Heart right ventricle (tissue), 16 donors: Measurements from ENCODE around the gene DBP. TPM values are rescaled to one million over a fixed set of nuclear protein-coding genes. Genes with fewer than 3 reads are reported as not detected.

Experiments
- ATAC-seq, 8 donors: fragments of 200-7000 bp; cut with Tn5 transposase; one replicate each; pipeline ENCODE4 v1.9.1; 2020; ENCODE audit warnings: mild to moderate bottlenecking in 8 of 8, moderate library complexity in 8 of 8, moderate number of reproducible peaks in 1 of 8
- DNase-seq, 2 donors: peaks; one replicate each; pipeline ENCODE4 v3.0.0-alpha.2; 2020
- H3K27ac ChIP-seq, 10 donors: fragments of 200-600 bp; sonication (generic) in 2 of 10; one replicate each; pipeline versions ENCODE4 v1.5.0 to v1.8.0; 2020 to 2022; ENCODE audit warnings: mild to moderate bottlenecking in 3 of 10
- H3K27me3 ChIP-seq, 7 donors: fragments of 200-600 bp; one replicate each; pipeline ENCODE4 v1.8.0; 2021 to 2022; ENCODE audit warnings: mild to moderate bottlenecking in 2 of 7
- H3K36me3 ChIP-seq, 9 donors: fragments of 200-600 bp; sonication (generic) in 1 of 9; one replicate each; pipeline versions ENCODE4 v1.5.0 to v1.8.0; 2020 to 2022; ENCODE audit warnings: mild to moderate bottlenecking in 2 of 9
- H3K4me1 ChIP-seq, 9 donors: fragments of 200-600 bp; sonication (generic) in 1 of 9; one replicate each; pipeline versions ENCODE4 v1.5.0 to v1.8.0; 2020 to 2022; ENCODE audit warnings: mild to moderate bottlenecking in 4 of 9
- H3K4me3 ChIP-seq, 10 donors: fragments of 200-600 bp; sonication (generic) in 2 of 10; one replicate each; pipeline versions ENCODE4 v1.5.0 to v1.8.0; 2020 to 2022; ENCODE audit warnings: mild to moderate bottlenecking in 7 of 10, moderate library complexity in 2 of 10
- H3K9me3 ChIP-seq, 11 donors: fragments of 200-600 bp in 10 of 11; sonication (generic) in 2 of 11; one replicate each; pipeline versions ENCODE4 v1.5.0 to v1.8.0; 2013 to 2022; ENCODE audit warnings: mild to moderate bottlenecking in 2 of 11, control low read depth in 1 of 11, moderate library complexity in 1 of 11
- WGBS, 2 donors: extraction: QIAGEN DNeasy Blood & Tissue Kit; methylation state at CpG; one replicate each; pipeline ENCODE4 v1.1.7; 2013; ENCODE audit warnings: inconsistent platforms in 1 of 2; 5-methylcytosine and 5-hydroxymethylcytosine counted together
- intact Hi-C, 10 donors: fragments of 100-400 bp; cut with DNase I; formaldehyde crosslinking; loops; one replicate each; pipeline versions ENCODE4 v1.11.1 to v1.14.2; 2022
- polyA plus RNA-seq, 2 donors: library from polyadenylated mRNA; stranded (reverse); fragments of 200-250 nt; gene quantifications; one replicate each; pipeline ENCODE4 v1.2.3, GENCODE V29; 2013
- total RNA-seq, 10 donors: library from RNA; stranded (reverse); fragmentation: NEBNext Ultra II Directional in 3 of 10; extraction: Animal tissue kit (Norgen Biotek cat#: 25700) in 3 of 10; gene quantifications; one replicate each; pipeline versions ENCODE4 v1.2.1 to v1.2.4, GENCODE V29; 2021 to 2023
- TF ChIP-seq, protein P1 (sequence below), 9 donors: fragments of 200-600 bp; sonication (generic) in 2 of 9; IDR thresholded peaks; one replicate each; pipeline versions ENCODE4 v1.5.0 to v1.8.0; 2021 to 2022; ENCODE audit warnings: antibody characterized with exemption in 9 of 9, mild to moderate bottlenecking in 5 of 9, moderate library complexity in 1 of 9
- donor health status: Arrhythmogenic right ventricular cardiomyopathy.
- donor health status: ischemic (EF 13 %, LVEDD 7.1; RV severe dilation, severe dysfunction).
- donor health status: healthy with polysubstance abuse.
- donor health status: DM: no; HTN: yes; CAD: no.
- donor health status: DM: no; HTN: no; CAD: no.
- donor health status: ischemic (EF 25% LVEDD 6.9; RV normal size, moderate dysfunction).
- donor health status: ischemic (EF 25% LVEDD 5.7; RV mildly dilated, moderate dysfunction).
- donor health status: healthy.
- donor health status: DM: yes; HTN: yes; CAD: no.
- donor health status: Ischemic cardiomyopathy.
- donor health status: ischemic (EF 35%, LVEDD 5.7; RV mildly dilated, moderate dysfunction).
- donor health status: nonischemic (EF 11% LVEDD 7.7; RV severe dilation, severe dysfunction).
- donor health status: DM: yes; HTN: yes; CAD: no.
- donor health status: PGD.
- donor health status: ischemic (EF 29% LVEDD 5.4; RV normal size, mild dysfunction).
- donor health status: nonischemic (EF 23%, LVEDD 6.1; RV moderate dilation, normal function).

Gene DBP
- total and polyA plus RNA-seq, 12 donors, result 2.4 to 30.0 (median 12.2) TPM

DNA sequence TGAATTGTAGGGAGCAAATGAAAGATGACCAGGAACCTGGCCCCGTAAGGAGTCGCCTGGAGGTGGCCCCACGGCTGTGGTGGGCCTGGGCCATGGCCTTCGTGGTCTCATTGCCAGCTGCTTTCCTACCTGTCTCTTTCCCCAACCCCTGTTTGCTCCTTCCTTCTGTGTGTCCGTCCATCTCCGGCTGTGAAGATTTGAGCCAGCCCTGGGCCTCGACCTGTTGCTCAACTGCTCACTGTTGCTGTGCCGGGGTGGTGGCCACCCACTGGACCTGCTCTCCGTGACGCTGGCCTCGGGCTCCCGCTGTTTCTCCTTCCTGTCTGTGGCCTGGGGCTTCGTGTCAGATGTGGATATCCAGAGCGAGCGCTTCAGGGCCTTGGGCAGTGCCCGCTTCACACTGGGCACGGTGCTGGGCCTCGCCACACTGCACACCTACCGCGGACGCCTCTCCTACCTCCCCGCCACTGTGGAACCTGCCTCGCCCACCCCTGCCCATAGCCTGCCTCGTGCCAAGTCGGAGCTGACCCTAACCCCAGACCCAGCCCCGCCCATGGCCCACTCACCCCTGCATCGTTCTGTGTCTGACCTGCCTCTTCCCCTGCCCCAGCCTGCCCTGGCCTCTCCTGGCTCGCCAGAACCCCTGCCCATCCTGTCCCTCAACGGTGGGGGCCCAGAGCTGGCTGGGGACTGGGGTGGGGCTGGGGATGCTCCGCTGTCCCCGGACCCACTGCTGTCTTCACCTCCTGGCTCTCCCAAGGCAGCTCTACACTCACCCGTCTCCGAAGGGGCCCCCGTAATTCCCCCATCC lies 8.5 kb downstream of the DBP start:
- ATAC-seq (peak in 1 of 8 donors; percentile 0), DNase-seq (no peak)
- Histone ChIP-seq H3K36me3 (peaks cover 0 to 70% (median 3%) of the 10 kb centered on the region in 9 donors), H3K4me1 (peaks cover 7 to 60% (median 43%) of the 10 kb centered on the region in 9 donors), H3K9me3 (no peaks in the 10 kb centered on the region), H3K27me3 (no peaks in the 10 kb centered on the region), H3K4me3 (no peak overlapping the region), H3K27ac (peak overlapping the region in 1 of 10 donors; percentile 84)
- intact Hi-C loops, result no loop called here
- 84 to 87% methylated on average over 32 to 34 of the region's 34 CpGs for WGBS, 2 donors
- TF ChIP-seq, protein P1, sequence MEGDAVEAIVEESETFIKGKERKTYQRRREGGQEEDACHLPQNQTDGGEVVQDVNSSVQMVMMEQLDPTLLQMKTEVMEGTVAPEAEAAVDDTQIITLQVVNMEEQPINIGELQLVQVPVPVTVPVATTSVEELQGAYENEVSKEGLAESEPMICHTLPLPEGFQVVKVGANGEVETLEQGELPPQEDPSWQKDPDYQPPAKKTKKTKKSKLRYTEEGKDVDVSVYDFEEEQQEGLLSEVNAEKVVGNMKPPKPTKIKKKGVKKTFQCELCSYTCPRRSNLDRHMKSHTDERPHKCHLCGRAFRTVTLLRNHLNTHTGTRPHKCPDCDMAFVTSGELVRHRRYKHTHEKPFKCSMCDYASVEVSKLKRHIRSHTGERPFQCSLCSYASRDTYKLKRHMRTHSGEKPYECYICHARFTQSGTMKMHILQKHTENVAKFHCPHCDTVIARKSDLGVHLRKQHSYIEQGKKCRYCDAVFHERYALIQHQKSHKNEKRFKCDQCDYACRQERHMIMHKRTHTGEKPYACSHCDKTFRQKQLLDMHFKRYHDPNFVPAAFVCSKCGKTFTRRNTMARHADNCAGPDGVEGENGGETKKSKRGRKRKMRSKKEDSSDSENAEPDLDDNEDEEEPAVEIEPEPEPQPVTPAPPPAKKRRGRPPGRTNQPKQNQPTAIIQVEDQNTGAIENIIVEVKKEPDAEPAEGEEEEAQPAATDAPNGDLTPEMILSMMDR (IDR thresholded peaks at IDR 0.05), result no peak

DNA sequence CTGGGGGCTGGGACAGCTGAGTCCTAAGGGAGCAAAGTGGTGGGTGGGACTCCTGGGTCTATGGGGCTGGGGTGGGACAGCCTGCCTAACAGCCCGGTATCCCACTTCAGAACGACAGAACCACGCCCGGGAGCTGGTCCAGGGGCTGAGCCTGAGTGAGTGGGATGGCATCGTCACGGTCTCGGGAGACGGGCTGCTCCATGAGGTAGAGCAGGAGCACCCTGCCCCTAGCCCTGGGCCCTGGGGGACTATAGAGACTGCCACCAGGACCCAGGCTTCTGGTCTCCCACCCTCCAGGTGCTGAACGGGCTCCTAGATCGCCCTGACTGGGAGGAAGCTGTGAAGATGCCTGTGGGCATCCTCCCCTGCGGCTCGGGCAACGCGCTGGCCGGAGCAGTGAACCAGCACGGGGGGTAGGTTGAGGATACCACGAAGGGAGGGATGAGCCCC lies 9.3 kb downstream of the DBP start:
- no peak overlapping the region for H3K27ac ChIP-seq
- H3K27me3 ChIP-seq, result no peaks in the 10 kb centered on the region
- intact Hi-C loops, result no loop called here
- 86 to 91% methylated on average over 17 of the region's 17 CpGs for WGBS, 2 donors
- ATAC-seq, result no peak
- DNase-seq, result no peak
- H3K4me3 ChIP-seq, result no peak overlapping the region
- peaks cover 6 to 60% (median 43%) of the 10 kb centered on the region in 9 donors for H3K4me1 ChIP-seq
- H3K9me3 ChIP-seq, result no peaks in the 10 kb centered on the region
- TF ChIP-seq, protein P1 (IDR thresholded peaks at IDR 0.05), result no peak
- H3K36me3 ChIP-seq, result peaks cover 0 to 64% (median 3%) of the 10 kb centered on the region in 9 donors

DNA sequence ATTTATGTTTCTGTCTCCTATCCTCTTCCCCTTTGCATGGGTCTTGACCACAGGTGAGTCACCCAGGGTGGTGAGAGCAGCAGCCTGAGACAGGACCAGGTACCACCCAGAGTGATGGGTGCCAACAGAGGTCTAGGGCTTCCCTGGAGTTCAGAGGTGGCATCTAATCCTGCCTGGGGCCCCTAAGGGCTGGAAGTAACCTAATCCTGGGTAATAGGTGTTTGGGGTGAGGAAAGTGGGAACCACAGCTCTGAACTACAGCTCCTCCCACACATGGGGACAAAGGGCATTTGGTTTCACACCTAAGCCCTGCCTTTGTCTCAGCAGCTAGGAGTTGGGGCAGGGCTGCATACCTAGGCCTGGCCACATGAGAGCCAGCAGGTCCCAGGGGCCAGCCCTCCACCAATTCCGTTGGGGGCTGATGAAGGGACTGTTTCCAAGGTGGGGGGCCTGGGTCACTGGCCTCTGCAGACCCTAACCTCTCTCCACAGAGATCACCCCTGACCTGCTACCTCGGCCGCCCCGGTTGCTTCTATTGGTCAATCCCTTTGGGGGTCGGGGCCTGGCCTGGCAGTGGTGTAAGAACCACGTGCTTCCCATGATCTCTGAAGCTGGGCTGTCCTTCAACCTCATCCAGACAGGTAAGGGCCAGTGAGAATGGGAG lies 9.8 kb downstream of the DBP start:
- H3K27ac ChIP-seq, result no peak overlapping the region
- H3K9me3 ChIP-seq, result no peaks in the 10 kb centered on the region
- TF ChIP-seq, protein P1 (IDR thresholded peaks at IDR 0.05), result no peak
- 73 to 81% methylated on average over 6 of the region's 6 CpGs for WGBS, 2 donors
- intact Hi-C loops, result no loop called here
- DNase-seq, result no peak
- peaks cover 6 to 56% (median 40%) of the 10 kb centered on the region in 9 donors for H3K4me1 ChIP-seq
- H3K4me3 ChIP-seq, result no peak overlapping the region
- no peak for ATAC-seq
- peaks cover 0 to 59% (median 3%) of the 10 kb centered on the region in 9 donors for H3K36me3 ChIP-seq
- H3K27me3 ChIP-seq, result no peaks in the 10 kb centered on the region

DNA sequence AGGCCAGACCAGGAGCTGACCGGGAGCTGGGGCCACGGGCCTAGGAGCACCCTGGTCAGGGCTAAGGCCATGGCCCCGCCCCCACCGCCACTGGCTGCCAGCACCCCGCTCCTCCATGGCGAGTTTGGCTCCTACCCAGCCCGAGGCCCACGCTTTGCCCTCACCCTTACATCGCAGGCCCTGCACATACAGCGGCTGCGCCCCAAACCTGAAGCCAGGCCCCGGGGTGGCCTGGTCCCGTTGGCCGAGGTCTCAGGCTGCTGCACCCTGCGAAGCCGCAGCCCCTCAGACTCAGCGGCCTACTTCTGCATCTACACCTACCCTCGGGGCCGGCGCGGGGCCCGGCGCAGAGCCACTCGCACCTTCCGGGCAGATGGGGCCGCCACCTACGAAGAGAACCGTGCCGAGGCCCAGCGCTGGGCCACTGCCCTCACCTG lies 11.3 kb downstream of the DBP start:
- ATAC-seq (no peak), DNase-seq (no peak)
- 92 to 94% methylated on average over 30 of the region's 30 CpGs for WGBS, 2 donors
- H3K27me3 ChIP-seq, result no peaks in the 10 kb centered on the region
- TF ChIP-seq, protein P1 (IDR thresholded peaks at IDR 0.05), result no peak
- peaks cover 0 to 52% (median 3%) of the 10 kb centered on the region in 9 donors for H3K36me3 ChIP-seq
- intact Hi-C loops, result no loop called here
- no peak overlapping the region for H3K4me3 ChIP-seq
- H3K27ac ChIP-seq, result no peak overlapping the region
- no peaks in the 10 kb centered on the region for H3K9me3 ChIP-seq
- H3K4me1 ChIP-seq, result peaks cover 6 to 45% (median 26%) of the 10 kb centered on the region in 9 donors
